HCT116 (cell line): ENCODE data around the gene RGS13. TPM values are rescaled to one million over a fixed set of nuclear protein-coding genes. Genes with fewer than 3 reads are reported as not detected.

ENCODE experiments used
- ATAC-seq: fragments of 200-7000 bp; cut with Tn5 transposase; 2 replicates; pipeline ENCODE4 v1.9.1; 2020; ENCODE audit warnings: mild to moderate bottlenecking, moderate library complexity
- BruUV-seq: library from RNA; stranded (reverse); fragments of 400-500 nt; replicated peaks from 2 replicates; lab custom pipeline; 2021; lab: Mats Ljungman, UMichigan
- CTCF ChIA-PET: fragments of 300-600 bp; sonication (Branson Sonifier 250); formaldehyde crosslinking; loops from one replicate; lab custom pipeline; 2021; ENCODE audit warnings: antibody characterized with exemption; lab: Charles Lee
- POLR2A ChIA-PET: fragments of 300-600, 350-600 bp; sonication (Branson Sonifier 250); formaldehyde crosslinking; loops from one replicate; lab custom pipeline; 2021; ENCODE audit warnings: antibody characterized with exemption; lab: Charles Lee
- RAD21 ChIA-PET, 2 experiments: fragments of 300-600 bp; sonication (Branson Sonifier 250); formaldehyde crosslinking; loops; one replicate each; lab custom pipeline; 2023; ENCODE audit warnings: low total read pairs in 2 of 2; ENCODE audit not compliant: uncharacterized antibody in 2 of 2, unreplicated experiment in 2 of 2, low non-redundant PET in 1 of 2; lab: Charles Lee
- DNase-seq: peaks from one replicate; pipeline ENCODE4 v3.0.0-alpha.2; 2010; ENCODE audit warnings: low read depth, low spot score
- H2AFZ ChIP-seq: fragments of 200-600 bp; shearing (Covaris generic), sonication (generic); 2 replicates; pipeline ENCODE4 v1.6.1; 2017; ENCODE audit warnings: low read depth, mixed run types, mixed read lengths, antibody characterized with exemption, low read length; ENCODE audit not compliant: poor library complexity, severe bottlenecking
- H3K27ac ChIP-seq: 2 replicates; pipeline ENCODE4 v1.5.1; 2012; ENCODE audit warnings: low read depth, low read length
- H3K27me3 ChIP-seq: fragments of 200-600 bp; sonication (generic); 2 replicates; pipeline ENCODE4 v1.6.1; 2016; ENCODE audit warnings: mixed run types, low read length, mixed read lengths; ENCODE audit not compliant: insufficient read depth
- H3K36me3 ChIP-seq, 2 experiments: fragments of 200-500 bp in 1 of 2; fragments of 200-600 bp in 1 of 2; sonication (Bioruptor generic) in 1 of 2; sonication (generic) in 1 of 2; 2 replicates each; pipeline versions ENCODE4 v1.5.1 to v1.6.1; 2014 to 2016; ENCODE audit warnings: low read length in 2 of 2, inconsistent platforms in 1 of 2, mixed read lengths in 1 of 2, mixed run types in 1 of 2; ENCODE audit not compliant: insufficient read depth in 2 of 2, control insufficient read depth in 1 of 2
- H3K4me1 ChIP-seq, 2 experiments: fragments of 200-600 bp in 1 of 2; sonication (generic) in 1 of 2; 2 replicates each; pipeline versions ENCODE4 v1.5.1 to v1.6.1; 2012 to 2017; ENCODE audit warnings: low read length in 2 of 2, inconsistent platforms in 1 of 2, mild to moderate bottlenecking in 1 of 2, mixed read lengths in 1 of 2, mixed run types in 1 of 2, moderate library complexity in 1 of 2; ENCODE audit not compliant: insufficient read depth in 2 of 2, control insufficient read depth in 1 of 2
- H3K4me2 ChIP-seq: fragments of 200-600 bp; sonication (generic); 2 replicates; pipeline ENCODE4 v1.6.1; 2017; ENCODE audit warnings: mixed run types, low read length, mixed read lengths
- H3K4me3 ChIP-seq, 2 experiments: fragments of 200-600 bp in 1 of 2; sonication (generic) in 1 of 2; replicated peaks in 1 of 2; 2 replicates each; pipeline ENCODE4 v1.5.1; 2011 to 2016; ENCODE audit warnings: low read length in 2 of 2, control low read depth in 1 of 2, low read depth in 1 of 2, mild to moderate bottlenecking in 1 of 2, mixed read lengths in 1 of 2, mixed run types in 1 of 2
- H3K79me2 ChIP-seq: fragments of 200-600 bp; sonication (generic); 2 replicates; pipeline ENCODE4 v1.6.1; 2017; ENCODE audit warnings: mild to moderate bottlenecking, mixed run types, low read length, moderate library complexity, mixed read lengths; ENCODE audit not compliant: insufficient read depth
- H3K9ac ChIP-seq: fragments of 200-600 bp; sonication (generic); 2 replicates; pipeline ENCODE4 v1.6.1; 2016; ENCODE audit warnings: low read length, mixed read lengths
- H3K9me2 ChIP-seq: fragments of 200-600 bp; sonication (generic), shearing (Covaris generic); 2 replicates; pipeline ENCODE4 v1.6.1; 2017; ENCODE audit warnings: mixed run types, mild to moderate bottlenecking, moderate library complexity; ENCODE audit not compliant: insufficient read depth
- H3K9me3 ChIP-seq, 2 experiments: fragments of 200-500 bp in 1 of 2; fragments of 200-600 bp in 1 of 2; sonication (Bioruptor generic) in 1 of 2; sonication (generic) in 1 of 2; 2 replicates each; pipeline ENCODE4 v1.6.1; 2014 to 2017; ENCODE audit warnings: low read length in 2 of 2, mixed read lengths in 2 of 2, inconsistent platforms in 1 of 2, low read depth in 1 of 2, mild to moderate bottlenecking in 1 of 2, mixed run types in 1 of 2, moderate library complexity in 1 of 2; ENCODE audit not compliant: control insufficient read depth in 1 of 2, insufficient read depth in 1 of 2
- H4K20me1 ChIP-seq: fragments of 200-600 bp; sonication (generic), shearing (Covaris generic); 2 replicates; pipeline ENCODE4 v1.6.1; 2017; ENCODE audit warnings: mixed run types, mild to moderate bottlenecking, moderate library complexity; ENCODE audit not compliant: insufficient read depth
- ATF3 ChIP-seq: IDR thresholded peaks from 2 replicates; pipeline ENCODE4 v1.6.1; 2012
- CEBPB ChIP-seq: IDR thresholded peaks from 2 replicates; pipeline ENCODE4 v1.6.1; 2012; ENCODE audit warnings: low read depth
- EGR1 ChIP-seq: IDR thresholded peaks from 2 replicates; pipeline ENCODE4 v1.6.1; 2012; ENCODE audit warnings: low read depth
- ELF1 ChIP-seq: IDR thresholded peaks from 2 replicates; pipeline ENCODE4 v1.6.1; 2012; ENCODE audit warnings: low read depth, borderline replicate concordance
- EZH2 ChIP-seq: fragments of 200-600 bp; sonication (generic); IDR thresholded peaks from 2 replicates; pipeline ENCODE4 v1.6.1; 2017; ENCODE audit warnings: antibody characterized with exemption, mixed run types
- EZH2phosphoT487 ChIP-seq: fragments of 200-600 bp; IDR thresholded peaks from 2 replicates; pipeline ENCODE4 v1.6.1; 2018; ENCODE audit warnings: antibody characterized with exemption, borderline replicate concordance
- FOSL1 ChIP-seq: IDR thresholded peaks from 2 replicates; pipeline ENCODE4 v1.6.1; 2012; ENCODE audit warnings: low read depth
- JUND ChIP-seq: IDR thresholded peaks from 2 replicates; pipeline ENCODE4 v1.6.1; 2012
- MAX ChIP-seq: IDR thresholded peaks from 2 replicates; pipeline ENCODE4 v1.6.1; 2012
- POLR2A ChIP-seq: IDR thresholded peaks from 2 replicates; pipeline ENCODE4 v1.7.0; 2011; ENCODE audit warnings: borderline replicate concordance; ENCODE audit not compliant: insufficient read depth, insufficient read length; ENCODE audit errors: extremely low read depth
- RAD21 ChIP-seq: IDR thresholded peaks from 2 replicates; pipeline ENCODE4 v1.6.1; 2012; ENCODE audit warnings: low read depth, mild to moderate bottlenecking
- SIN3A ChIP-seq: IDR thresholded peaks from 2 replicates; pipeline ENCODE4 v1.6.1; 2012; ENCODE audit warnings: low read depth
- SRF ChIP-seq: IDR thresholded peaks from 2 replicates; pipeline ENCODE4 v1.6.1; 2012; ENCODE audit warnings: low read depth
- TCF7L2 ChIP-seq: IDR thresholded peaks from 2 replicates; pipeline ENCODE4 v1.7.0; 2011; ENCODE audit warnings: borderline replicate concordance, inconsistent platforms; ENCODE audit not compliant: insufficient read depth, insufficient read length; ENCODE audit errors: extremely low read depth
- YY1 ChIP-seq: IDR thresholded peaks from 2 replicates; pipeline ENCODE4 v1.6.1; 2011; ENCODE audit warnings: low read length, low read depth, moderate library complexity, mild to moderate bottlenecking; ENCODE audit not compliant: insufficient replicate concordance; ENCODE audit errors: extremely low read depth
- ZBTB33 ChIP-seq: IDR thresholded peaks from 2 replicates; pipeline ENCODE4 v1.6.1; 2011; ENCODE audit warnings: mild to moderate bottlenecking, low read length, moderate library complexity; ENCODE audit not compliant: insufficient replicate concordance; ENCODE audit errors: extremely low read depth
- intact Hi-C: fragments of 100-400 bp; cut with micrococcal nuclease; formaldehyde crosslinking; loops from 2 replicates; pipeline ENCODE4 v1.10.0; 2022
- total RNA-seq: library from RNA; stranded (reverse); gene quantifications from one replicate; pipeline ENCODE4 v1.2.1, GENCODE V29; 2021; ENCODE audit not compliant: unreplicated experiment

The RGS13 gene
- total RNA-seq, 1 experiment from 2014 or later: not detected

GRCh38 chr1:192658255-192658654 lies 22.3 kb downstream of the RGS13 start:
- DNase-seq (no peak), ATAC-seq (no peak)
- Histone ChIP-seq H3K27me3 (no peaks in the 10 kb centered on the region), H3K9ac (no peak overlapping the region), H4K20me1 (no peaks in the 10 kb centered on the region), H3K4me3 (no peak overlapping the region), H3K79me2 (no peaks in the 10 kb centered on the region), H3K9me2 (no peaks in the 10 kb centered on the region), H2AFZ (no peak overlapping the region), H3K4me1 (no peaks in the 10 kb centered on the region), H3K4me2 (no peak overlapping the region), H3K27ac (no peak overlapping the region), H3K9me3 (no peaks in the 10 kb centered on the region), H3K36me3 (no peaks in the 10 kb centered on the region)
- ChIA-PET RAD21 (no interaction called here), POLR2A (no interaction called here), CTCF (no interaction called here)
- intact Hi-C loops: no loop called here
- no TSS peak for BruUV-seq
- TF ChIP-seq JUND (no peak), EZH2phosphoT487 (no peak), SRF (no peak), ATF3 (no peak), RAD21 (no peak), EGR1 (no peak), FOSL1 (no peak), MAX (no peak), SIN3A (no peak), YY1 (no peak), ELF1 (no peak), ZBTB33 (no peak), POLR2A (no peak), EZH2 (no peak), CEBPB (no peak), TCF7L2 (no peak)
